ENCODE data around the gene STRIP1. TPM values are rescaled to one million over a fixed set of nuclear protein-coding genes. Genes with fewer than 3 reads are reported as not detected.
"Not testable (repeated sequence)": the region's sequence is repeated elsewhere in the genome, so short reads cannot be mapped to it uniquely, and the experiment has no call there.

The STRIP1 gene
- total and polyA plus RNA-seq, 4 donors, result 5.8 to 22.8 (median 13.2) TPM

DNA sequence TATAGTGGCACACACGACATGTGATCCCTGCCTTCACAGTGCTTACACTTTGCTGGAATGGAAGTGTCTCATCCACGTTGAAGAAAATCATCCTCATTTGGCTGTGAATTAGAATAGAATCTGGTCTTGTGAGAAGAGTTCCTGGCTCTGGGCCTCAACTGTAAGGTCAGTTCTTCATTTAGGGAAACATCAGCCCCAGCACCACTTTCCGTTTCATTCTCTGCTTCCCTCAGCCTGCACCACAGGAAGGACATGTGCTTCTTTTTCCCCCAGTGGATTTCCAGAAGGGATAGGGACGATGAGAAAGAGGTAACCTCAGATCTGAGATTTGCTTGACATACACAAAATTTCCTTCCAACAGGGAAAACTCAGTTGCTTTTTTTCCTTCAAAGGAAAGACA is 39.7 kb downstream of the STRIP1 start:
- no peak overlapping the region for H3K9ac ChIP-seq (ENCODE audit: low read depth in 1 of 2, low read length in 2 of 2)
- TF ChIP-seq REST (IDR thresholded peaks at IDR 0.05), result no peak
- TF ChIP-seq RXRA (IDR thresholded peaks at IDR 0.05), result no peak
- no peak for TF ChIP-seq GABPA (IDR thresholded peaks at IDR 0.05 in 1 of 2, conservative IDR thresholded peaks at IDR 0.05 in 1 of 2)
- no peak for TF ChIP-seq CTCF (IDR thresholded peaks at IDR 0.05; ENCODE audit: low read depth, low read length, missing input control)
- no peak for TF ChIP-seq JUND (IDR thresholded peaks at IDR 0.05)
- no peak for TF ChIP-seq FOXA2 (IDR thresholded peaks at IDR 0.05)
- no peak for TF ChIP-seq NR2F2 (IDR thresholded peaks at IDR 0.05)
- TF ChIP-seq, protein P1, sequence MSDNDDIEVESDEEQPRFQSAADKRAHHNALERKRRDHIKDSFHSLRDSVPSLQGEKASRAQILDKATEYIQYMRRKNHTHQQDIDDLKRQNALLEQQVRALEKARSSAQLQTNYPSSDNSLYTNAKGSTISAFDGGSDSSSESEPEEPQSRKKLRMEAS (IDR thresholded peaks at IDR 0.05), result no peak
- TF ChIP-seq ZBTB33 (IDR thresholded peaks at IDR 0.05), result no peak
- H3K27ac ChIP-seq (ENCODE audit: low read depth in 1 of 2, low read length in 2 of 2), result no peak overlapping the region
- H3K27me3 ChIP-seq (ENCODE audit: control insufficient read depth in 4 of 4, insufficient read depth in 4 of 4, low read length in 3 of 4), result peaks cover 0 to 21% (median 10%) of the 10 kb centered on the region in 4 donors
- H3K36me3 ChIP-seq (ENCODE audit: control insufficient read depth in 4 of 4, insufficient read depth in 3 of 4, low read depth in 1 of 4, low read length in 3 of 4), result no peaks in the 10 kb centered on the region
- H3K9me3 ChIP-seq (ENCODE audit: control insufficient read depth in 4 of 4, low read length in 3 of 4), result peaks cover 0 to 3% (median 0%) of the 10 kb centered on the region in 4 donors
- WGBS, result 77% methylated on average over 4 of the region's 4 CpGs
- H3K4me3 ChIP-seq (ENCODE audit: low read depth in 1 of 3, low read length in 3 of 3), result no peak overlapping the region
- no peak for DNase-seq (ENCODE audit: low spot score)
- H3K4me1 ChIP-seq (ENCODE audit: control insufficient read depth in 4 of 4, insufficient read depth in 4 of 4, low read length in 3 of 4), result peaks cover 5 to 13% (median 10%) of the 10 kb centered on the region in 4 donors

GRCh38 chr1:110076789-110077500 is 42.5 kb downstream of the STRIP1 start:
- Histone ChIP-seq H3K27ac (ENCODE audit: low read depth in 1 of 2, low read length in 2 of 2) (no peak overlapping the region), H3K4me3 (ENCODE audit: low read depth in 1 of 3, low read length in 3 of 3) (no peak overlapping the region), H3K4me1 (ENCODE audit: control insufficient read depth in 4 of 4, insufficient read depth in 4 of 4, low read length in 3 of 4) (no peaks in the 10 kb centered on the region), H3K36me3 (ENCODE audit: control insufficient read depth in 4 of 4, insufficient read depth in 3 of 4, low read depth in 1 of 4, low read length in 3 of 4) (no peaks in the 10 kb centered on the region), H3K9me3 (ENCODE audit: control insufficient read depth in 4 of 4, low read length in 3 of 4) (no peaks in the 10 kb centered on the region), H3K9ac (ENCODE audit: low read depth in 1 of 2, low read length in 2 of 2) (no peak overlapping the region), H3K27me3 (ENCODE audit: control insufficient read depth in 4 of 4, insufficient read depth in 4 of 4, low read length in 3 of 4) (peaks cover 0 to 6% (median 1%) of the 10 kb centered on the region in 4 donors)
- DNase-seq (ENCODE audit: low spot score), result no peak
- WGBS, result 82% methylated on average over 3 of the region's 3 CpGs
- TF ChIP-seq FOXA2 (IDR thresholded peaks at IDR 0.05), result no peak
- no peak for TF ChIP-seq JUND (IDR thresholded peaks at IDR 0.05)
- no peak for TF ChIP-seq YY1 (IDR thresholded peaks at IDR 0.05)
- no peak for TF ChIP-seq HNF4G (IDR thresholded peaks at IDR 0.05)
- no peak for TF ChIP-seq REST (IDR thresholded peaks at IDR 0.05)
- no peak for TF ChIP-seq NR2F2 (IDR thresholded peaks at IDR 0.05)
- no peak for TF ChIP-seq RAD21 (IDR thresholded peaks at IDR 0.05)
- no peak for TF ChIP-seq HNF4A (conservative IDR thresholded peaks at IDR 0.05)
- no peak for TF ChIP-seq EGR1 (IDR thresholded peaks at IDR 0.05; ENCODE audit: low read depth in 2 of 2)
- no peak for TF ChIP-seq GABPA (IDR thresholded peaks at IDR 0.05 in 1 of 2, conservative IDR thresholded peaks at IDR 0.05 in 1 of 2)

DNA sequence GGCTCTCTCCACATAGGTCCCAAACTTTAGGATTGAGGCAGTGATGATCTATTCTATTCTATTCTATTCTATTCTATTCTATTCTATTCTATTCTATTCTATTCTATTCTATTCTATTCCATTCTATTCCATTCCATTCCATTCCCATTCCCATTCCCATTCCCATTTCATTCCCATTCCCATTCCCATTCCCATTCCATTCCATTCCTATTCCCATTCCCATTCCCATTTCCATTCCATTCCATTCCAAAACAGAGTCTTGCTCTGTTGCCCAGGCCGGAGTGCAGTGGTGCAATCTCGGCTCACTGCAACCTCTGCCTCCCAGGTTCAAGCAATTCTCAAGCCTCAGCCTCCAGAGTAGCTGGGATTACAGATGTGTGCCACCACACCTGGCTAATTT is 45.6 kb downstream of the STRIP1 start:
- WGBS, result 98% methylated on average over 2 of the region's 2 CpGs
- DNase-seq (ENCODE audit: low spot score), result not testable (repeated sequence)

More for the DNA sequence above, 45.6 kb downstream of the STRIP1 start:
- not testable (repeated sequence) for H3K9ac ChIP-seq (ENCODE audit: low read depth in 1 of 2, low read length in 2 of 2); H3K27me3 ChIP-seq (ENCODE audit: control insufficient read depth in 4 of 4, insufficient read depth in 4 of 4, low read length in 3 of 4); H3K27ac ChIP-seq (ENCODE audit: low read depth in 1 of 2, low read length in 2 of 2); H3K36me3 ChIP-seq (ENCODE audit: control insufficient read depth in 4 of 4, insufficient read depth in 3 of 4, low read depth in 1 of 4, low read length in 3 of 4); H3K9me3 ChIP-seq (ENCODE audit: control insufficient read depth in 4 of 4, low read length in 3 of 4); H3K4me3 ChIP-seq (ENCODE audit: low read depth in 1 of 3, low read length in 3 of 3)
- peaks cover 3 to 16% (median 12%) of the 10 kb centered on the region in 4 donors for H3K4me1 ChIP-seq (ENCODE audit: control insufficient read depth in 4 of 4, insufficient read depth in 4 of 4, low read length in 3 of 4)
